Fibroblast of lung (primary cell): ENCODE measurements around the gene PSMC2. TPM values are rescaled to one million over a fixed set of nuclear protein-coding genes. Genes with fewer than 3 reads are reported as not detected.

ENCODE experiments used
- DNase-seq, 2 donors: peaks; one replicate each; pipeline versions ENCODE4 v3.0.0 to v3.0.0-alpha.2; 2010; ENCODE audit warnings: low read depth in 2 of 2
- H2AFZ ChIP-seq: 2 replicates; pipeline ENCODE4 v1.5.1; 2012; ENCODE audit warnings: low read length, control low read depth, inconsistent platforms
- H3K27ac ChIP-seq: 2 replicates; pipeline ENCODE4 v1.5.1; 2011; ENCODE audit warnings: low read length, control low read depth; ENCODE audit not compliant: insufficient read depth
- H3K27me3 ChIP-seq: 2 replicates; pipeline ENCODE4 v1.5.1; 2011; ENCODE audit warnings: mild to moderate bottlenecking, low read length; ENCODE audit not compliant: control insufficient read depth, insufficient read depth
- H3K36me3 ChIP-seq: 2 replicates; pipeline ENCODE4 v1.5.1; 2011; ENCODE audit warnings: low read length; ENCODE audit not compliant: control insufficient read depth, insufficient read depth
- H3K4me1 ChIP-seq: 2 replicates; pipeline ENCODE4 v1.5.1; 2011; ENCODE audit warnings: low read length; ENCODE audit not compliant: control insufficient read depth, insufficient read depth; ENCODE audit errors: extremely low read depth
- H3K4me2 ChIP-seq: 2 replicates; pipeline ENCODE4 v1.5.1; 2011; ENCODE audit warnings: low read length, control low read depth; ENCODE audit not compliant: insufficient read depth; ENCODE audit errors: extremely low read depth
- H3K4me3 ChIP-seq, 4 experiments: fragments of 200-600 bp in 1 of 4; sonication (generic) in 1 of 4; replicated peaks in 1 of 4; 2 replicates each; pipeline ENCODE4 v1.5.1; 2011 to 2016; ENCODE audit warnings: low read length in 4 of 4, low read depth in 3 of 4, mild to moderate bottlenecking in 3 of 4, control low read depth in 2 of 4, inconsistent platforms in 1 of 4, mixed read lengths in 1 of 4; ENCODE audit not compliant: insufficient read depth in 1 of 4; ENCODE audit errors: control extremely low read depth in 1 of 4
- H3K79me2 ChIP-seq: 2 replicates; pipeline ENCODE4 v1.5.1; 2012; ENCODE audit warnings: mild to moderate bottlenecking, low read length, inconsistent platforms; ENCODE audit not compliant: control insufficient read depth, insufficient read depth
- H3K9ac ChIP-seq: 2 replicates; pipeline ENCODE4 v1.5.1; 2011; ENCODE audit warnings: mild to moderate bottlenecking, low read length, control low read depth; ENCODE audit not compliant: insufficient read depth
- H3K9me3 ChIP-seq: 2 replicates; pipeline ENCODE4 v1.5.1; 2012; ENCODE audit warnings: low read depth, low read length; ENCODE audit not compliant: control insufficient read depth, insufficient read depth
- H4K20me1 ChIP-seq: 2 replicates; pipeline ENCODE4 v1.5.1; 2011; ENCODE audit warnings: low read length; ENCODE audit not compliant: control insufficient read depth, insufficient read depth; ENCODE audit errors: extremely low read depth
- EZH2 ChIP-seq: IDR thresholded peaks from 2 replicates; pipeline ENCODE4 v1.5.1; 2012; ENCODE audit warnings: low read length, control low read depth, mild to moderate bottlenecking; ENCODE audit errors: missing control alignments
- polyA plus RNA-seq, 2 donors: library from polyadenylated mRNA; depleted of rRNA in 1 of 2; stranded (reverse) in 1 of 2; unstranded in 1 of 2; fragments of >200 nt; gene quantifications; 2 replicates each; pipeline ENCODE4 v1.2.1, GENCODE V29; 2011 to 2012; ENCODE audit warnings: missing spikeins in 1 of 2
- total RNA-seq: library from RNA; depleted of rRNA; stranded (reverse); fragments of >200 nt; gene quantifications from 2 replicates; pipeline ENCODE4 v1.2.1, GENCODE V29; 2014
- TF ChIP-seq, protein P1 (sequence below), 2 donors: IDR thresholded peaks in 1 of 2; conservative IDR thresholded peaks in 1 of 2; 1 replicate in 1 of 2; 2 replicates in 1 of 2; pipeline ENCODE4 v1.5.1; 2011 to 2012; ENCODE audit warnings: low read length in 2 of 2, control low read depth in 1 of 2, inconsistent platforms in 1 of 2, low read depth in 1 of 2, mild to moderate bottlenecking in 1 of 2

PSMC2 gene
- total and polyA plus RNA-seq, 2 donors (not counting 1 experiment from before 2014, with no cell fraction given), result 144 to 305 TPM

GRCh38 chr7:103394566-103394965 is 47.1 kb downstream of the PSMC2 start:
- H3K27me3 ChIP-seq, result no peaks in the 10 kb centered on the region
- H4K20me1 ChIP-seq, result no peaks in the 10 kb centered on the region
- H2AFZ ChIP-seq, result no peak overlapping the region
- H3K9me3 ChIP-seq, result no peaks in the 10 kb centered on the region
- H3K4me1 ChIP-seq, result no peaks in the 10 kb centered on the region
- H3K4me3 ChIP-seq, result no peak overlapping the region
- H3K27ac ChIP-seq, result no peak overlapping the region
- TF ChIP-seq, protein P1, sequence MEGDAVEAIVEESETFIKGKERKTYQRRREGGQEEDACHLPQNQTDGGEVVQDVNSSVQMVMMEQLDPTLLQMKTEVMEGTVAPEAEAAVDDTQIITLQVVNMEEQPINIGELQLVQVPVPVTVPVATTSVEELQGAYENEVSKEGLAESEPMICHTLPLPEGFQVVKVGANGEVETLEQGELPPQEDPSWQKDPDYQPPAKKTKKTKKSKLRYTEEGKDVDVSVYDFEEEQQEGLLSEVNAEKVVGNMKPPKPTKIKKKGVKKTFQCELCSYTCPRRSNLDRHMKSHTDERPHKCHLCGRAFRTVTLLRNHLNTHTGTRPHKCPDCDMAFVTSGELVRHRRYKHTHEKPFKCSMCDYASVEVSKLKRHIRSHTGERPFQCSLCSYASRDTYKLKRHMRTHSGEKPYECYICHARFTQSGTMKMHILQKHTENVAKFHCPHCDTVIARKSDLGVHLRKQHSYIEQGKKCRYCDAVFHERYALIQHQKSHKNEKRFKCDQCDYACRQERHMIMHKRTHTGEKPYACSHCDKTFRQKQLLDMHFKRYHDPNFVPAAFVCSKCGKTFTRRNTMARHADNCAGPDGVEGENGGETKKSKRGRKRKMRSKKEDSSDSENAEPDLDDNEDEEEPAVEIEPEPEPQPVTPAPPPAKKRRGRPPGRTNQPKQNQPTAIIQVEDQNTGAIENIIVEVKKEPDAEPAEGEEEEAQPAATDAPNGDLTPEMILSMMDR (conservative IDR thresholded peaks at IDR 0.05 in 1 of 2, IDR thresholded peaks at IDR 0.05 in 1 of 2; ENCODE audit: low read depth in 1 of 2, low read length in 2 of 2), result no peak
- no peak for TF ChIP-seq EZH2
- no peaks in the 10 kb centered on the region for H3K36me3 ChIP-seq
- no peaks in the 10 kb centered on the region for H3K79me2 ChIP-seq
- H3K4me2 ChIP-seq, result no peak overlapping the region
- no peak overlapping the region for H3K9ac ChIP-seq
- no peak for DNase-seq

DNA sequence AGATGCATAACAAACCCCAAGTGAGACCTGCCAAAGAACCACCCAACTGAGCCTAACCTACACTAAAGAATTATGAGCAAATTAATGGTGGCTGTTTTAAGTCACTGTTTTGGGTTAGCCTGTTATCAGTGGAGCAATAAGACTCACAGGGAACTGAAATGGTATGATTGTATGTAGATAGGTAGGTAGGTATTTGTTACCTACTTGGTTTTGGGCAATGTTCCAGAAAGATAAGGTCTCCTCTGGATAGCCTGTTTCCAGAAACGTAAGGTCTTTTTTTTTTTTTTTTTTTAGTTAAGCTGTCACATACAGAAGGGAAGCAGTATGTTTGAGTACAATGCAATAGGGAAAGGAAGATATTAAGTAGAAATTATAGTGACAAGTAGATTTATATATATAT is 47.6 kb downstream of the PSMC2 start:
- H3K4me1 ChIP-seq, result no peaks in the 10 kb centered on the region
- no peaks in the 10 kb centered on the region for H3K79me2 ChIP-seq
- no peaks in the 10 kb centered on the region for H4K20me1 ChIP-seq
- H2AFZ ChIP-seq, result no peak overlapping the region
- H3K36me3 ChIP-seq, result no peaks in the 10 kb centered on the region
- TF ChIP-seq, protein P1 (conservative IDR thresholded peaks at IDR 0.05 in 1 of 2, IDR thresholded peaks at IDR 0.05 in 1 of 2; ENCODE audit: low read depth in 1 of 2, low read length in 2 of 2), result no peak
- no peak for TF ChIP-seq EZH2
- H3K9ac ChIP-seq, result no peak overlapping the region
- H3K4me2 ChIP-seq, result no peak overlapping the region
- DNase-seq, result no peak
- no peaks in the 10 kb centered on the region for H3K27me3 ChIP-seq
- H3K9me3 ChIP-seq, result no peaks in the 10 kb centered on the region
- H3K4me3 ChIP-seq, result no peak overlapping the region
- no peak overlapping the region for H3K27ac ChIP-seq

DNA sequence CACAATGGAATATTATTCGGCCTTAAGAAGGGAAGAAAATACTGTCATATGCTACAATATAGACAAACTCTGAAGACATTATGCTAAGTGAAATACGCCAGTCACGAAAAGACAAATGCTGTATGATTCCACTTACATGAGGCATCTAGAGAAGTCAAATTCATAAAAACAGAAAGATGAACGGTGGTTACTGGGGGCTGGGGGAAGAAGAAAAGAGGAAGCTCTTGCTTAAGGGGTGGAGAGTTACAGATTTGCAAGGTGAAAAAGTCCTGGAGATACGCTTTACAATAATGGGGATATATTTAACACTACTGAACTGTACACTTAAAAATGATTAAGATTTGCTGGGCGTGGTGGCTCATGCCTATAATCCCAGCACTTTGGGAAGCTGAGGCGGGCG is 49.0 kb downstream of the PSMC2 start:
- H3K27me3 ChIP-seq, result no peaks in the 10 kb centered on the region
- H3K36me3 ChIP-seq, result no peaks in the 10 kb centered on the region
- no peaks in the 10 kb centered on the region for H3K79me2 ChIP-seq
- H3K27ac ChIP-seq, result no peak overlapping the region
- no peaks in the 10 kb centered on the region for H4K20me1 ChIP-seq
- no peak overlapping the region for H3K9ac ChIP-seq
- no peaks in the 10 kb centered on the region for H3K9me3 ChIP-seq
- no peak overlapping the region for H3K4me3 ChIP-seq
- H3K4me2 ChIP-seq, result no peak overlapping the region
- H3K4me1 ChIP-seq, result no peaks in the 10 kb centered on the region
- no peak overlapping the region for H2AFZ ChIP-seq
- DNase-seq, result no peak
- TF ChIP-seq, protein P1 (conservative IDR thresholded peaks at IDR 0.05 in 1 of 2, IDR thresholded peaks at IDR 0.05 in 1 of 2; ENCODE audit: low read depth in 1 of 2, low read length in 2 of 2), result no peak
- TF ChIP-seq EZH2, result no peak
